HL-60/S4 treated with phorbol 12-myristate 13-acetate at 8.2 ng/mL for 4 days and 3 days (cell line): ENCODE results near the gene ARNT2.

Experiments
- in situ Hi-C: fragments of 300-500 bp; cut with MboI; formaldehyde crosslinking; loops from 2 replicates; pipeline ENCODE4 v1.15.0; 2022; ENCODE audit warnings: low sequenced_read_pairs

ARNT2 gene

GRCh38 chr15:80462836-80463512, 58.8 kb downstream of the ARNT2 start:
- in situ Hi-C loops, result no loop called here

GRCh38 chr15:80464951-80465625, 60.9 kb downstream of the ARNT2 start:
- in situ Hi-C loops, result no loop called here

- in situ Hi-C loops, result no loop called here
These were observed 61.4 kb downstream of the ARNT2 start for GRCh38 chr15:80465626-80466005.

GRCh38 chr15:80466543-80466942, 62.4 kb downstream of the ARNT2 start:
- in situ Hi-C loops, result no loop called here

- in situ Hi-C loops, result no loop called here
These were observed 63.1 kb downstream of the ARNT2 start for GRCh38 chr15:80467311-80467714.

- in situ Hi-C loops, result no loop called here
These were observed 64.6 kb downstream of the ARNT2 start for GRCh38 chr15:80468796-80469195.

- in situ Hi-C loops, result no loop called here
These were observed 67.7 kb downstream of the ARNT2 start for GRCh38 chr15:80471881-80472280.

GRCh38 chr15:80473286-80474223, 69.4 kb downstream of the ARNT2 start:
- in situ Hi-C loops, result no loop called here

- in situ Hi-C loops, result no loop called here
These were observed 70.3 kb downstream of the ARNT2 start for GRCh38 chr15:80474224-80475215.

- in situ Hi-C loops, result no loop called here
These were observed 71.4 kb downstream of the ARNT2 start for GRCh38 chr15:80475572-80475971.

GRCh38 chr15:80476036-80476435, 71.9 kb downstream of the ARNT2 start:
- in situ Hi-C loops, result no loop called here

- in situ Hi-C loops, result no loop called here
These were observed 73.9 kb downstream of the ARNT2 start for GRCh38 chr15:80478075-80478474.

GRCh38 chr15:80479191-80479590, 75.0 kb downstream of the ARNT2 start:
- in situ Hi-C loops, result no loop called here

- in situ Hi-C loops, result no loop called here
These were observed 76.1 kb downstream of the ARNT2 start for GRCh38 chr15:80480171-80480811.

- in situ Hi-C loops, result no loop called here
These were observed 76.7 kb downstream of the ARNT2 start for GRCh38 chr15:80480909-80481308.

GRCh38 chr15:80482696-80483095, 78.5 kb downstream of the ARNT2 start:
- in situ Hi-C loops, result no loop called here

- in situ Hi-C loops, result no loop called here
These were observed 79.6 kb downstream of the ARNT2 start for GRCh38 chr15:80483725-80484161.

GRCh38 chr15:80484333-80484864, 80.2 kb downstream of the ARNT2 start:
- in situ Hi-C loops, result no loop called here

- in situ Hi-C loops, result no loop called here
These were observed 81.4 kb downstream of the ARNT2 start for GRCh38 chr15:80485370-80486164.
